ENCODE results near the gene PLLP. TPM values are rescaled to one million over a fixed set of nuclear protein-coding genes. Genes with fewer than 3 reads are reported as not detected.

The PLLP gene
- total and polyA plus RNA-seq, 2 experiments from 2014 or later, result 1.3 to 6.1 TPM

DNA sequence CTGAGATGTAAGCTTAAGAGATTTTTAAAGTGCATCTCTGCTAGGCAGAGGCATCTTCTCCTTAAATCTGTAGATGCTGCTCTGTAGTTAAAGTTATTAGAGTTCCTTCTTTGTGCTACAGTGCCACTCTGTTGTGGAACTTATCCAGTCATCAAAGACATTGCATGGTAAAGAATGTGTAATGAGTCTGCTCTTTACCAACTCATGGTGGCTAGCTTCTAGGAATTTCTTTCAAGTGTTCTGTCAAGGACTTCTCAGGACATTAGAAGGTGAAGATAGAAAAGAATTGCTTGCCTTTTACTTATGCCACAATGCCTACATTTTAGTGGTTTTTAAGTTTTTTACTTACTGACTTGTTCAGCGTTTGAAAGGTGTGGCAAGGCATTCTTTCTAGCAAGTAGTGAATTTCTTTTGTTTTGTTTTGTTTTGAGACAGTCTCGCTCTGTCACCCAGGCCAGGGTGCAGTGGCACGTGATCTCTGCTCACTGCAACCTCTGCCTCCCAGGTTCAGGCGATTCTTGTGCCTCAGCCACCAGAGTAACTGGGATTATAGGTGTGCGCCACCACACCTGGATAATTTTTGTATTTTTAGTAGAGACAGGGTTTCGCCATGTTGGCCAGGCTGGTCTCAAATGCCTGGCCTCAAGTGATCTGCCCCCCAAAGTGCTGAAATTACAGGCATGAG, 59.7 kb downstream of the PLLP start:
- Histone ChIP-seq H4K20me1 (replicated peaks; ENCODE audit: insufficient read depth) (0 out of 2 replicates have a peak, but pooled peaks cover 6% of the 10 kb centered on the region), H3K4me3 (no peak overlapping the region), H3F3A (replicated peaks; ENCODE audit: low read depth) (no peaks in the 10 kb centered on the region), H3K4me1 (ENCODE audit: insufficient read depth) (no peaks in the 10 kb centered on the region), H3K9me2 (ENCODE audit: insufficient read depth) (no peaks in the 10 kb centered on the region), H2AFZ (no peak overlapping the region), H3K27me3 (ENCODE audit: insufficient read depth) (no peaks in the 10 kb centered on the region), H3K27ac (ENCODE audit: low read depth) (no peak overlapping the region), H3K79me2 (replicated peaks; ENCODE audit: insufficient read depth) (no peaks in the 10 kb centered on the region), H3K36me3 (ENCODE audit: insufficient read depth) (peaks cover 15% of the 10 kb centered on the region; the same call in 1 of the 2 replicates), H3K4me2 (no peak overlapping the region)
- Mint-ChIP-seq H3K27me3 (ENCODE audit: insufficient read depth, low read depth, poor library complexity) (no peaks in the 10 kb centered on the region), H3K9me3 (no peaks in the 10 kb centered on the region), H3K4me1 (no peaks in the 10 kb centered on the region), H3K27ac (no peak overlapping the region), H3K36me3 (ENCODE audit: low read depth) (peaks cover 35% of the 10 kb centered on the region), H3K4me3 (no peak overlapping the region)
- no peak for ATAC-seq
- TF ChIP-seq, protein P1, sequence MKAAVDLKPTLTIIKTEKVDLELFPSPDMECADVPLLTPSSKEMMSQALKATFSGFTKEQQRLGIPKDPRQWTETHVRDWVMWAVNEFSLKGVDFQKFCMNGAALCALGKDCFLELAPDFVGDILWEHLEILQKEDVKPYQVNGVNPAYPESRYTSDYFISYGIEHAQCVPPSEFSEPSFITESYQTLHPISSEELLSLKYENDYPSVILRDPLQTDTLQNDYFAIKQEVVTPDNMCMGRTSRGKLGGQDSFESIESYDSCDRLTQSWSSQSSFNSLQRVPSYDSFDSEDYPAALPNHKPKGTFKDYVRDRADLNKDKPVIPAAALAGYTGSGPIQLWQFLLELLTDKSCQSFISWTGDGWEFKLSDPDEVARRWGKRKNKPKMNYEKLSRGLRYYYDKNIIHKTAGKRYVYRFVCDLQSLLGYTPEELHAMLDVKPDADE (IDR thresholded peaks at IDR 0.05), result no peak
- no peak for TF ChIP-seq POLR2AphosphoS5 (IDR thresholded peaks at IDR 0.05; ENCODE audit: low read depth)
- TF ChIP-seq EZH2 (IDR thresholded peaks at IDR 0.05; ENCODE audit: low read depth, unreplicated experiment), result no peak
- TF ChIP-seq NANOG (IDR thresholded peaks at IDR 0.05; ENCODE audit: borderline replicate concordance), result no peak
- TF ChIP-seq, protein P2, sequence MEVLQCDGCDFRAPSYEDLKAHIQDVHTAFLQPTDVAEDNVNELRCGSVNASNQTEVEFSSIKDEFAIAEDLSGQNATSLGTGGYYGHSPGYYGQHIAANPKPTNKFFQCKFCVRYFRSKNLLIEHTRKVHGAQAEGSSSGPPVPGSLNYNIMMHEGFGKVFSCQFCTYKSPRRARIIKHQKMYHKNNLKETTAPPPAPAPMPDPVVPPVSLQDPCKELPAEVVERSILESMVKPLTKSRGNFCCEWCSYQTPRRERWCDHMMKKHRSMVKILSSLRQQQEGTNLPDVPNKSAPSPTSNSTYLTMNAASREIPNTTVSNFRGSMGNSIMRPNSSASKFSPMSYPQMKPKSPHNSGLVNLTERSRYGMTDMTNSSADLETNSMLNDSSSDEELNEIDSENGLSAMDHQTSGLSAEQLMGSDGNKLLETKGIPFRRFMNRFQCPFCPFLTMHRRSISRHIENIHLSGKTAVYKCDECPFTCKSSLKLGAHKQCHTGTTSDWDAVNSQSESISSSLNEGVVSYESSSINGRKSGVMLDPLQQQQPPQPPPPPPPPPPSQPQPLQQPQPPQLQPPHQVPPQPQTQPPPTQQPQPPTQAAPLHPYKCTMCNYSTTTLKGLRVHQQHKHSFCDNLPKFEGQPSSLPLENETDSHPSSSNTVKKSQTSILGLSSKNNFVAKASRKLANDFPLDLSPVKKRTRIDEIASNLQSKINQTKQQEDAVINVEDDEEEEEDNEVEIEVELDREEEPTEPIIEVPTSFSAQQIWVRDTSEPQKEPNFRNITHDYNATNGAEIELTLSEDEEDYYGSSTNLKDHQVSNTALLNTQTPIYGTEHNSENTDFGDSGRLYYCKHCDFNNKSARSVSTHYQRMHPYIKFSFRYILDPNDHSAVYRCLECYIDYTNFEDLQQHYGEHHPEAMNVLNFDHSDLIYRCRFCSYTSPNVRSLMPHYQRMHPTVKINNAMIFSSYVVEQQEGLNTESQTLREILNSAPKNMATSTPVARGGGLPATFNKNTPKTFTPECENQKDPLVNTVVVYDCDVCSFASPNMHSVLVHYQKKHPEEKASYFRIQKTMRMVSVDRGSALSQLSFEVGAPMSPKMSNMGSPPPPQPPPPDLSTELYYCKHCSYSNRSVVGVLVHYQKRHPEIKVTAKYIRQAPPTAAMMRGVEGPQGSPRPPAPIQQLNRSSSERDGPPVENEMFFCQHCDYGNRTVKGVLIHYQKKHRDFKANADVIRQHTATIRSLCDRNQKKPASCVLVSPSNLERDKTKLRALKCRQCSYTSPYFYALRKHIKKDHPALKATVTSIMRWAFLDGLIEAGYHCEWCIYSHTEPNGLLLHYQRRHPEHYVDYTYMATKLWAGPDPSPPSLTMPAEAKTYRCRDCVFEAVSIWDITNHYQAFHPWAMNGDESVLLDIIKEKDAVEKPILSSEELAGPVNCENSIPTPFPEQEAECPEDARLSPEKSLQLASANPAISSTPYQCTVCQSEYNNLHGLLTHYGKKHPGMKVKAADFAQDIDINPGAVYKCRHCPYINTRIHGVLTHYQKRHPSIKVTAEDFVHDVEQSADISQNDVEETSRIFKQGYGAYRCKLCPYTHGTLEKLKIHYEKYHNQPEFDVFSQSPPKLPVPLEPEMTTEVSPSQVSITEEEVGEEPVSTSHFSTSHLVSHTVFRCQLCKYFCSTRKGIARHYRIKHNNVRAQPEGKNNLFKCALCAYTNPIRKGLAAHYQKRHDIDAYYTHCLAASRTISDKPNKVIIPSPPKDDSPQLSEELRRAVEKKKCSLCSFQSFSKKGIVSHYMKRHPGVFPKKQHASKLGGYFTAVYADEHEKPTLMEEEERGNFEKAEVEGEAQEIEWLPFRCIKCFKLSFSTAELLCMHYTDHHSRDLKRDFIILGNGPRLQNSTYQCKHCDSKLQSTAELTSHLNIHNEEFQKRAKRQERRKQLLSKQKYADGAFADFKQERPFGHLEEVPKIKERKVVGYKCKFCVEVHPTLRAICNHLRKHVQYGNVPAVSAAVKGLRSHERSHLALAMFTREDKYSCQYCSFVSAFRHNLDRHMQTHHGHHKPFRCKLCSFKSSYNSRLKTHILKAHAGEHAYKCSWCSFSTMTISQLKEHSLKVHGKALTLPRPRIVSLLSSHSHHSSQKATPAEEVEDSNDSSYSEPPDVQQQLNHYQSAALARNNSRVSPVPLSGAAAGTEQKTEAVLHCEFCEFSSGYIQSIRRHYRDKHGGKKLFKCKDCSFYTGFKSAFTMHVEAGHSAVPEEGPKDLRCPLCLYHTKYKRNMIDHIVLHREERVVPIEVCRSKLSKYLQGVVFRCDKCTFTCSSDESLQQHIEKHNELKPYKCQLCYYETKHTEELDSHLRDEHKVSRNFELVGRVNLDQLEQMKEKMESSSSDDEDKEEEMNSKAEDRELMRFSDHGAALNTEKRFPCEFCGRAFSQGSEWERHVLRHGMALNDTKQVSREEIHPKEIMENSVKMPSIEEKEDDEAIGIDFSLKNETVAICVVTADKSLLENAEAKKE (CRISPR knock-in tag; IDR thresholded peaks at IDR 0.05), result no peak
- TF ChIP-seq, protein P3, sequence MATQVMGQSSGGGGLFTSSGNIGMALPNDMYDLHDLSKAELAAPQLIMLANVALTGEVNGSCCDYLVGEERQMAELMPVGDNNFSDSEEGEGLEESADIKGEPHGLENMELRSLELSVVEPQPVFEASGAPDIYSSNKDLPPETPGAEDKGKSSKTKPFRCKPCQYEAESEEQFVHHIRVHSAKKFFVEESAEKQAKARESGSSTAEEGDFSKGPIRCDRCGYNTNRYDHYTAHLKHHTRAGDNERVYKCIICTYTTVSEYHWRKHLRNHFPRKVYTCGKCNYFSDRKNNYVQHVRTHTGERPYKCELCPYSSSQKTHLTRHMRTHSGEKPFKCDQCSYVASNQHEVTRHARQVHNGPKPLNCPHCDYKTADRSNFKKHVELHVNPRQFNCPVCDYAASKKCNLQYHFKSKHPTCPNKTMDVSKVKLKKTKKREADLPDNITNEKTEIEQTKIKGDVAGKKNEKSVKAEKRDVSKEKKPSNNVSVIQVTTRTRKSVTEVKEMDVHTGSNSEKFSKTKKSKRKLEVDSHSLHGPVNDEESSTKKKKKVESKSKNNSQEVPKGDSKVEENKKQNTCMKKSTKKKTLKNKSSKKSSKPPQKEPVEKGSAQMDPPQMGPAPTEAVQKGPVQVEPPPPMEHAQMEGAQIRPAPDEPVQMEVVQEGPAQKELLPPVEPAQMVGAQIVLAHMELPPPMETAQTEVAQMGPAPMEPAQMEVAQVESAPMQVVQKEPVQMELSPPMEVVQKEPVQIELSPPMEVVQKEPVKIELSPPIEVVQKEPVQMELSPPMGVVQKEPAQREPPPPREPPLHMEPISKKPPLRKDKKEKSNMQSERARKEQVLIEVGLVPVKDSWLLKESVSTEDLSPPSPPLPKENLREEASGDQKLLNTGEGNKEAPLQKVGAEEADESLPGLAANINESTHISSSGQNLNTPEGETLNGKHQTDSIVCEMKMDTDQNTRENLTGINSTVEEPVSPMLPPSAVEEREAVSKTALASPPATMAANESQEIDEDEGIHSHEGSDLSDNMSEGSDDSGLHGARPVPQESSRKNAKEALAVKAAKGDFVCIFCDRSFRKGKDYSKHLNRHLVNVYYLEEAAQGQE (IDR thresholded peaks at IDR 0.05; ENCODE audit: unreplicated experiment), result no peak
- TF ChIP-seq EZH2phosphoT487 (IDR thresholded peaks at IDR 0.05; ENCODE audit: unreplicated experiment), result no peak
- DNase-seq (ENCODE audit: low spot score), result no peak

Data from GM23338 (cell line).